Pons (tissue), 1 donor: Measurements from ENCODE around the gene SCAF8.
"Not testable (repeated sequence)": the region's sequence is repeated elsewhere in the genome, so short reads cannot be mapped to it uniquely, and the experiment has no call there.

ENCODE experiments used
- DNase-seq: peaks from one replicate; pipeline ENCODE4 v3.0.0-alpha.2; 2016; ENCODE audit warnings: low spot score

The SCAF8 gene

GRCh38 chr6:154733183-154733625 is at the start of gene SCAF8:
TSS of gene SCAF8 (plus strand) at chr6:154733416. CDS start at chr6:154733901, 485 bp downstream.
- no peak for DNase-seq

DNA sequence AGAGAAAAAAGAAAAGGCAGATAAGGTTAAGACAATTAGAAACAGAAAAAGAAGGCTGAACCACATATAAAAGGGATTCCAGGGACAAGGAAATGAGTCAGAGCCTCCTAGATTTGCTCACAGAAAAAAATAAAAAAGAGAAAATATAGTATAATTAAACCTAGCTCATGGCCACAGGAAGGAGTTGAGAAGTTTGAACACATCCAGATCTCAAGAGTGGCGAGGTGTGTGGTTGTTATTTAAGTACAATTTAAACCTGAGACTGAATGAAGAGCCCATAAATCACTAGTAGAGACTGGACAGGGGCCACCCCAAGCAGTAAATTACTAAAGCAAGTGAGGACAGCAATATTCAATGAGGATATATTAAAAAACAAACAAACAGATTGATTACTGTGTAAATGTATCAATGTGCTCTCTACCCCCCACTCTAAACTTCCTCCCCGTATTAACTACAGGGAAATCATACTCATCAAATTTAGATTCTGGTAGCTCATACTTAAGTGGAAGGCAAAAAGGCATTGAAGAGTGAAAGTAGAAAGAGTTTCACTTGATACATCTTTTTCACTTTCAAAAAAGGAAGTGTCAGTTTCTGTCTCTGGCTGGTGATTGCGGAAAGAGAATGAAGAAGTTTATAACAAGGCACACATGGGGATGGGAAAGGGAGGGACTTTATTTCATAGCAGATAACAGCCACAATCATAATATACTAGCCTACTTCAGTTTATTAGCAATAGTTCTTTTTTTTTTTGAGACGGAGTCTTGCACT is 49.3 kb upstream of the SCAF8 start:
- DNase-seq, result peak; percentile 53

DNA sequence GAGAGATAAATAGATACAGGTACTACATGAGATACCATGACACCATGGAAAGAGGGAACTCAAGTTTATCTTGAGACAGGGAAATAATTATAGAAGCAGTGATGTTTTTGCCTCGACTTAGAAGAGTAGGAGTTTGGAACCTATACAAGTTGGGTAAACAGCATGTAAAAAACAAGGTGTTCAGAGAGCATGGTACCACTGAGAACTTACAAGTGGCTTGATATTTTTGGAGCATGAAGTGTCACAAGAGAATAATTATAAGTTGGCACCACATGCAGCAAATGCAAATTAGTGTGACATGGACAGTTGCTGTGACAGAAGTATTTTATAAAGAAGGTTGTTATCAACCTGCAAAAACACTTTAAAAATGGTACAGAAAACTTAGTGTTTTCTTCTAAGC is 47.1 kb upstream of the SCAF8 start:
- no peak for DNase-seq

DNA sequence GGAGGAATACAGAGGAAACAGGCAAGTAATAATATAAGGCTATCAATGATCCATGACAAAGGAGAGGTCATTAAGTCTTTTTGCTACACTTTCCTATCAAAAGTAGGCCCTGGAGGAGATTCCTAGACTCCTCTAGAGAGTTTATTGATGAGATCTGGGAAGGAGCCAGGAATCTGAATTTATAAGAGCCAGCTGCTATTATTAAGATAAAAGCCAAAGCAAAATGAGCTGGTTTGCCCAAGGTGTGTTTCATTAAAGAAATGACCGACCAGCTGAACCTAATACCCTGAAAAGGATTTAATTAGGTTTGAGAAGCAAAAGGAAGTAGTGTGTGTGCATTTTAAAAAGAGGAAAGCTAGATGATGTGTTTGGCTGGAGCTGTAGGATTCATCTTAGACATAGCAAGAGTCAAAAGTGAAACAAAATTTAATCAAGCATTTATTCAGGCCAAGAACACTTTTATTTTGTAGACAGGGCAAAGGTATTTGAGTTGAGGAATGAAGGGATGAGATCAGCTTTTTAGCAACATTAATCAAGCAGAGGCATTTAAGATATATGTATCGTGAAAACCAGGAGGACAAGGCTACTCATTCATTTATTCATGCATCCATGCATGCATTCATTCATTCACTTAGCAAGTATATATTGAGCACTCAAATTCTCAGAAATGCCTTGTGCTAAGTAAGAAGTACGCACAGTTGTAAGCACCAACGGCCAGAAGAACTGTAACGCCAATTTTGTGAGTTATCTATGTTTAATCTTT is 43.5 kb upstream of the SCAF8 start:
- DNase-seq, result no peak

GRCh38 chr6:154690857-154691256 is 42.4 kb upstream of the SCAF8 start:
- no peak for DNase-seq

GRCh38 chr6:154696661-154697060 is 36.6 kb upstream of the SCAF8 start:
- no peak for DNase-seq

- DNase-seq, result no peak
Measured at GRCh38 chr6:154703124-154703523, 30.1 kb upstream of the SCAF8 start.

DNA sequence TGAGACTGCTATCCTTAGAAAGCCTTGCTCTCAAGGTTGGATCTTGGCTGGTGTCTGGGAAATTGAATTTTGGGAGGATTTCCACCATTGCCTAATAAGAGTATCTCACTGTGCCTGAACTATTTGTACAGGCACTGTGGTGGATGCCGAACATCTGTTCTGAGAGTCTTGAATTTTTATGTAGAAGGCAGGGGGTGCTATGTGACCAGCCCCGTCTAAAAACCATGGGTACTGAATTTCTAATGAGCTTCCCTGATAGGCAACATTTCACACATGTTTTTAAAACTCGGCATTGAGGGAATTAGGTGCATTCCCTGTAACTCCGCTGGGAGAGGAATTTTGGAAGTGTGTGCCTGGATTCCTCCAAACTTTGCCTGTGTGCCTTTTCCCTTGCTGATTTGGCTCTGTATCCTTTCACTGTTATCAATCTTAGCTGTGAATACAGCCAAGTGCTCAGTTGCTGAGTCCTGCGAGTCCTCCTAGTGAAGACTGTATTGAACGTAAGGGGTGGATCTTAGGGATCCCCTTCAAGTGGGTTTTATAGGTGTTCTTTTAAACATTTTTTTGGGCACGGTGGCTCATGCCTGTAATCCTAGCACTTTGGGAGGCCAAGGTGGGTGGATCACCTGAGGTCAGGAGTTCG is 27.6 kb upstream of the SCAF8 start:
- DNase-seq, result peak; percentile 2

GRCh38 chr6:154706389-154706788 is 26.8 kb upstream of the SCAF8 start:
- no peak for DNase-seq

GRCh38 chr6:154709621-154710020 is 23.6 kb upstream of the SCAF8 start:
- DNase-seq, result no peak

DNA sequence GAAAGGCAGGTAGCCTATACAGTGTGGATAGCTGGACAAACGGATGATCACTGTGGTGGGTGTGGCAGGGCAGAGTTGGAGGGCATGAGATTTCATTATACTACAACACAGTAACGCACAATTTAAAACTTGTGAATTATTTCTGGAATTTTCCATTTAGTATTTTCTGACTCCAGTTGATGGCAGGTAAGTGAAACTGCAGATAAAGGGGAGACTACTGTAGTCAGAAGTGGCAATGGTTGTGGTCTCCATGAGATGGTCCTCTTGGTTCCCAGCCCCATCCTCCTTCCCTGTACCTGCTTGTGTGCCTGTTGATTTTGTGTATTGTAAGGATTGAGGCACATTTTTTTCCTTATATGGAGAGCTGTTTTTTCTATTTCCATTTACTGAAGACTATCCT is 22.5 kb upstream of the SCAF8 start:
- no peak for DNase-seq

DNA sequence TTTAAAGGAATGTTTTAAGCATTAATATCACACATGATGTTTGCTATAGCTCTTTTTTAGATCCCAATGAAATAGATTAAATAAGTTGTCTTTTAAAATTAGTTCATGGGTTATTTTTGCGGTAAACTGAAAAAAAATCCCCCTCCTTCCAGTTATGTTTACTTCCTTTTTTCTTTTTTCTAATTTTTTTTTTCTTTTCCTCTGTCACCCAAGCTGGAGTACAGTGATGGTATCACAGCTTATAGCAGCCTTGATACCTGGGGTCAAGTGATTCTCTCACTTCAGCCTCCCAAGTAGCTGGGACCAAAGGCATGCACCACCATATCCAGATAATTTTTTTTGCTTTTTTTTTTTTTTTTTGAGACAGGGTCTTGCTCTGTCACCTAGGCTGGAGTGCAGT is 17.8 kb upstream of the SCAF8 start:
- no peak for DNase-seq

DNA sequence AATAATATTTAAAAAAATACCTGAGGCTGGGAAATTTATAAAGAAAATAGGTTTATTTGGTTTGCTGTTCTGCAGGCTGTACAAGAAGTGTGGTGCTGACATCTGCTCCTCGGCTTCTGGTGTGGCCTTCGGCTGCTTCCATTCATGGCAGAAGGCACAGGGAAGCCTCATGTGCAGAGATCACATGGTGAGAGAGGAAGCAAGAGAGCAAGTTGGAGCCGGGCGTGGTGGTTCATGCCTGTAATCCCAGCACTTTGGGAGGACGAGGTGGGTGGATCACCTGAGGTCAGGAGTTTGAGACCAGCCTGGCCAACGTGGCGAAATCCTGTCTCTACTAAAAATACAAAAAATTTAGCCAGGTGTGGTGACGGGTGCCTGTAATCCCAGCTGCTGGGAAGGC is 16.9 kb upstream of the SCAF8 start:
- not testable (repeated sequence) for DNase-seq

DNA sequence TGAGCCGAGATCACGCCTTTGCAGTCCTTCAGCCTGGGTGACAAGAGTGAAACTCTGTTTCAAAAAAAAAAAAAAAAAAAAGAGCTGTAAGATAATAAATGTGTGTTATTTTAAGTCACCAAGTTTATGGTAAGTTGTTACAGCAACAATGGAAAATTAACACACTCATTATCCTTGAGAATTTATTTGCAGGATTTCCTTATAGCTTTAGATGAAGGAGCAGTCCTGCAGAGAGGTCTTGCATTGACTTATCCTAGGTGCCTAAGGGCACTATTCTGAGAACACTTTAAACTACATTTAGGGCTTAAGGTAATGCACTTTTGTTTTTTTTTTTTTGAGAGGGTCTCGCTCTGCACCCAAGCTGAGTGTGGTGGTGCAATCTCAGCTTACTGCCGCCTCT is 13.8 kb upstream of the SCAF8 start:
- no peak for DNase-seq

DNA sequence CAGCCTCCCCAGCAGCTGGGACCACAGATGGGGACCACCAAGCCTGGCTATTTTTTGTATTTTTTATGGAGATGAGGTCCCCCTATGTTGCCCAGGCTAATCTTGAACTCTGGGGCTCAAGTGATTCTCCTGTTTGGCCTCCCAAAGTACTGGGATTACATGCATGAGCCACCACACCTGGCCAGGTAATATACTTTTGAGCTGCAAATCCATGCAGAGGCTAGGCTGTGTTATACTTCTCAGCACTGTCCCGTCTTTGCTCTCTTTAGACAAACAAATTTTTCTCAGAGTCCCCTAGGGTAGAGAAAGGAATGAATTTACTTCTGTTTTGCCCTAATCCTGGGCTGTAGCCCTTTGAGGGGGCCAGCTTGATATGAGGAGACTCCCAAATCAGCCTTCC is 13.4 kb upstream of the SCAF8 start:
- DNase-seq, result no peak

DNA sequence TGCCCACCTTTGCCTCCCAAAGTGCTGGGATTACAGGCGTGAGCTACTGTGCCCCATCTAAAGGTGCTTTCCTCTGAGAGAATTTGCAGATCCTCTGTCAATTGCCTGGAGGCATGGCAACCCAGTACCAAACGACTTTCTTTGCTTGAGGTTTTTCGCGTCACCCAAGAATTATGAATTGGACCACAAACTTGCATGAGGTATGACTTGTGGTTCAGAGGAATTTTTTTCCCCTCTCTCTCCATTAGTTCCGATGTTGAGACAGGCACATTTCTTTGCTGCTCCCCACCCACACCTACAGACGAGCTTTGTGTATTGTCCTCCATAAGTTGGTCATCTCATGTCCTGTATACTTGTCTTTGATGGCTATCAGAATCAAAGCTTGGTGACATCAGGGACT is 11.8 kb upstream of the SCAF8 start:
- DNase-seq, result no peak

DNA sequence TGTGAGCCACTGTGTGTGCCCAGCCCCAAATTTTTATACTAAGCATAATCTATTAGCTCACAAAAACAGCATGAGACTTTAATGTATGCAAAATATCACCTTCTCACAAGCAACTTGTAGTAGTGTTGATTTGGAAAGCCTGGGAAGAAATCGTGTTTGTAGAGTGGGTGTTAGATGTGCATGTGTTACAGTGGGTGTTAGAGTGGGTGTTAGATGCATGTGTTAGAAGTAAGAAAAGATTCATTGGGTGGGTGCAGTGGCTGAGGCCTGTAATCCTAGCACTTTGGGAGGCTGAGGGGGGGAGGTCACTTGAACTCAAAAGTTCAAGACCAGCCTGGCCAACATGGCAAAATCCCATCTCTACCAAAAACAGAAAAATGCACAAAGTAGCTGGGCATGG is 6.3 kb upstream of the SCAF8 start:
- no peak for DNase-seq

- no peak for DNase-seq
Measured at GRCh38 chr6:154731296-154732218, 1.7 kb upstream of the SCAF8 start.

DNA sequence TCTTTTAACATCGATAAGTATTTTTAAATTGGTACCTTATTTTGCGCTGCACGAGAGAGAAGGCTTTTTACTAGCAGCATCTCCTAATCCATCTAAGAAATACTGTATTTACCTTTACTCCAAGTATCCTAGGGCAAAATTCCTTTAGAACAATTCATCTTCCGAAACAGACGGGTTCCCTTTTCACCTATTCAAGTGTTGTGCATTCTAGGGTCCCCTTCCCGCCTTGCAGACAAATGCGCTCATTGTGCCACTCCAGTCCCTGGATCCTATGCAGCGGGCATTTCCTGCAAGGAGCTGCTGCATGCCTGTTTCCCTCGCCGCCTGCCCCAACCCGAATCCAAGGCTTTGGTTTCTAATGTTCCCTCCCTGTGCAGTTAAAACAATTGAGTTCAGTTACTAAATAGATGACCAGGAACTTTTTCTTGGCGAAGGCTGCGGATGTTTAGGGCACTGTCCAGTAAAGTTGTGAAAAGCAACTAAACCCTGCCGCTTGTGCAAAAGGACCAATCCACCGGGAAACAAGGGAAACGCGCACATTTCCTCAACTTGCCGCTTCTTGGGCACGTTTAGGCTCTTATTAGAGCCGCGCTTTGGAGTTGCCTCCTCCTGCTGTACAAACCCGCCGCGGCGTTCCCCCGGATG is 556 bp upstream of the SCAF8 start:
- peak; percentile 71 for DNase-seq

- DNase-seq, result peak; percentile 98
Measured at GRCh38 chr6:154733626-154734382, 588 bp downstream of the SCAF8 start.
